IMR-90 (cell line): ENCODE data around the gene PNPLA1. TPM values are rescaled to one million over a fixed set of nuclear protein-coding genes. Genes with fewer than 3 reads are reported as not detected.

ENCODE experiments used
- ATAC-seq: fragments of 200-7000 bp; cut with Tn5 transposase; 2 replicates; pipeline ENCODE4 v1.9.1; 2020; ENCODE audit warnings: low read depth, mild to moderate bottlenecking, moderate library complexity
- BruUV-seq: library from RNA; stranded (reverse); fragments of 400-500 nt; replicated peaks from 2 replicates; lab custom pipeline; 2021; lab: Mats Ljungman, UMichigan
- CTCF ChIA-PET: fragments of 300-600 bp; formaldehyde crosslinking; extraction: SDS; loops from one replicate; lab custom pipeline; 2021; ENCODE audit warnings: antibody characterized with exemption; lab: Yijun Ruan, JAX
- POLR2A ChIA-PET: fragments of 300-600 bp; sonication (Branson Sonifier 250); formaldehyde crosslinking; loops from one replicate; lab custom pipeline; 2022; ENCODE audit warnings: antibody characterized with exemption; ENCODE audit not compliant: unreplicated experiment; lab: Charles Lee
- DNase-seq: peaks from one replicate; pipeline ENCODE4 v3.0.0; 2013
- H2AFZ ChIP-seq: replicated peaks from 2 replicates; pipeline ENCODE3; 2013; ENCODE audit warnings: low read length, mild to moderate bottlenecking; ENCODE audit not compliant: poor library complexity
- H2AK5ac ChIP-seq: 2 replicates; pipeline ENCODE4 v1.6.1; 2013; ENCODE audit warnings: low read depth, low read length, inconsistent platforms
- H2AK9ac ChIP-seq: replicated peaks from 2 replicates; pipeline ENCODE3; 2013; ENCODE audit warnings: mild to moderate bottlenecking, low read depth, low read length, moderate library complexity; ENCODE audit not compliant: poor library complexity
- H2BK120ac ChIP-seq: 2 replicates; pipeline ENCODE4 v1.6.1; 2013; ENCODE audit warnings: low read depth, low read length, inconsistent platforms
- H2BK15ac ChIP-seq: 3 replicates; pipeline ENCODE4 v1.6.1; 2013; ENCODE audit warnings: low read depth, low read length, inconsistent platforms
- H2BK20ac ChIP-seq: 2 replicates; pipeline ENCODE4 v1.6.1; 2013; ENCODE audit warnings: low read depth, mild to moderate bottlenecking, inconsistent platforms, low read length, moderate library complexity
- H2BK5ac ChIP-seq: 2 replicates; pipeline ENCODE4 v1.6.1; 2013; ENCODE audit warnings: mild to moderate bottlenecking, low read depth, low read length, inconsistent platforms; ENCODE audit not compliant: poor library complexity, severe bottlenecking
- H3K14ac ChIP-seq: replicated peaks from 2 replicates; pipeline ENCODE4 v1.6.1; 2013; ENCODE audit warnings: low read depth, low read length, inconsistent platforms
- H3K18ac ChIP-seq: 2 replicates; pipeline ENCODE4 v1.6.1; 2013; ENCODE audit warnings: low read depth, low read length, control low read depth
- H3K23ac ChIP-seq: 2 replicates; pipeline ENCODE4 v1.6.1; 2013; ENCODE audit warnings: low read depth, low read length, inconsistent platforms
- H3K27ac ChIP-seq: 2 replicates; pipeline ENCODE4 v1.5.1; 2013; ENCODE audit warnings: mild to moderate bottlenecking, control low read depth, low read length; ENCODE audit not compliant: insufficient read depth
- H3K27me3 ChIP-seq: 2 replicates; pipeline ENCODE4 v1.6.1; 2013; ENCODE audit warnings: low read length; ENCODE audit not compliant: control insufficient read depth, insufficient read depth
- H3K36me3 ChIP-seq: 2 replicates; pipeline ENCODE4 v1.6.1; 2013; ENCODE audit warnings: low read length, mixed read lengths; ENCODE audit not compliant: control insufficient read depth, insufficient read depth
- H3K4ac ChIP-seq: 2 replicates; pipeline ENCODE4 v1.6.1; 2013; ENCODE audit warnings: low read depth, low read length, inconsistent platforms
- H3K4me1 ChIP-seq: 2 replicates; pipeline ENCODE4 v1.6.1; 2013; ENCODE audit warnings: low read length, mixed read lengths; ENCODE audit not compliant: control insufficient read depth, insufficient read depth
- H3K4me2 ChIP-seq: 2 replicates; pipeline ENCODE4 v1.6.1; 2013; ENCODE audit warnings: low read depth, mild to moderate bottlenecking, control low read depth, low read length, moderate library complexity
- H3K4me3 ChIP-seq: 2 replicates; pipeline ENCODE4 v1.5.1; 2013; ENCODE audit warnings: low read depth, mild to moderate bottlenecking, control low read depth, low read length, moderate library complexity; ENCODE audit not compliant: insufficient read depth
- H3K56ac ChIP-seq: 2 replicates; pipeline ENCODE4 v1.6.1; 2013; ENCODE audit warnings: low read length, inconsistent platforms; ENCODE audit not compliant: insufficient read depth; ENCODE audit errors: extremely low read depth
- H3K79me1 ChIP-seq, 2 experiments: 2 replicates each; pipeline ENCODE4 v1.6.1; 2013; ENCODE audit warnings: low read length in 2 of 2, inconsistent platforms in 1 of 2, low read depth in 1 of 2
- H3K9ac ChIP-seq: 2 replicates; pipeline ENCODE4 v1.6.1; 2013; ENCODE audit warnings: low read depth, low read length, control low read depth
- H3K9me1 ChIP-seq: 2 replicates; pipeline ENCODE4 v1.6.1; 2013; ENCODE audit warnings: low read length, inconsistent platforms; ENCODE audit not compliant: insufficient read depth
- H3K9me3 ChIP-seq: 2 replicates; pipeline ENCODE4 v1.6.1; 2013; ENCODE audit warnings: low read length; ENCODE audit not compliant: control insufficient read depth, insufficient read depth
- H4K20me1 ChIP-seq: 2 replicates; pipeline ENCODE4 v1.6.1; 2013; ENCODE audit warnings: low read length, inconsistent platforms; ENCODE audit not compliant: insufficient read depth
- H4K5ac ChIP-seq: 2 replicates; pipeline ENCODE4 v1.6.1; 2013; ENCODE audit warnings: mild to moderate bottlenecking, low read depth, low read length, control low read depth
- H4K8ac ChIP-seq, 2 experiments: 2 replicates each; pipeline ENCODE4 v1.6.1; 2013; ENCODE audit warnings: low read depth in 2 of 2, low read length in 2 of 2, control low read depth in 1 of 2, inconsistent platforms in 1 of 2
- H4K91ac ChIP-seq: 2 replicates; pipeline ENCODE4 v1.6.1; 2013; ENCODE audit warnings: low read depth, low read length, inconsistent platforms; ENCODE audit not compliant: insufficient read depth
- CEBPB ChIP-seq: IDR thresholded peaks from 2 replicates; pipeline ENCODE4 v1.6.1; 2012; ENCODE audit warnings: low read depth, low read length, improper control_type of control experiment
- FOS ChIP-seq: fragments of 150-350 bp; IDR thresholded peaks from 2 replicates; pipeline ENCODE4 v1.6.1; 2016; ENCODE audit warnings: low read depth, low read length
- MAFK ChIP-seq: IDR thresholded peaks from 2 replicates; pipeline ENCODE4 v1.6.1; 2012; ENCODE audit warnings: low read depth, low read length, improper control_type of control experiment
- RCOR1 ChIP-seq: IDR thresholded peaks from 2 replicates; pipeline ENCODE4 v1.6.1; 2012; ENCODE audit warnings: mild to moderate bottlenecking, low read length, improper control_type of control experiment; ENCODE audit not compliant: insufficient replicate concordance
- RFX5 ChIP-seq: IDR thresholded peaks from 2 replicates; pipeline ENCODE4 v1.8.0; 2012; ENCODE audit warnings: low read depth, mild to moderate bottlenecking, low read length, moderate library complexity
- SMC3 ChIP-seq: fragments of 150-350 bp; IDR thresholded peaks from 2 replicates; pipeline ENCODE4 v1.6.1; 2016; ENCODE audit warnings: low read depth, mild to moderate bottlenecking, antibody characterized with exemption, low read length, moderate library complexity
- USF2 ChIP-seq: fragments of 150-350 bp; IDR thresholded peaks from 2 replicates; pipeline ENCODE4 v1.6.1; 2017; ENCODE audit warnings: mild to moderate bottlenecking, antibody characterized with exemption, low read length, low read depth
- WGBS, 2 experiments: methylation state at CpG; one replicate each; pipeline versions ENCODE4 v1.1.5 to v1.1.7; 2013; ENCODE audit warnings: missing lambda C conversion rate in 2 of 2; ENCODE audit not compliant: insufficient read length in 1 of 2; ENCODE audit errors: extremely low coverage in 2 of 2; 5-methylcytosine and 5-hydroxymethylcytosine counted together
- dilution Hi-C: fragments of 300-500 bp; cut with HindIII; formaldehyde crosslinking; loops from one replicate; pipeline ENCODE4 v1.14.3; 2018; ENCODE audit warnings: low sequenced_read_pairs; ENCODE audit not compliant: unreplicated experiment
- in situ Hi-C: fragments of 300-500 bp; cut with MboI; formaldehyde crosslinking; loops from 3 replicates; pipeline ENCODE4 v1.14.3; 2019; ENCODE audit warnings: low sequenced_read_pairs, inconsistent platforms, mixed read lengths
- intact Hi-C: fragments of 100-400 bp; cut with micrococcal nuclease; formaldehyde crosslinking; loops from 2 replicates; pipeline ENCODE4 v1.10.0; 2022
- polyA plus RNA-seq, 3 experiments: library from polyadenylated mRNA; depleted of rRNA; stranded (reverse); fragments of >200 nt; gene quantifications; 2 replicates each; pipeline ENCODE4 v1.2.3, GENCODE V29; 2012; ENCODE audit warnings: low replicate concordance in 1 of 3
- total RNA-seq: library from RNA; depleted of rRNA; stranded (reverse); fragments of >200 nt; gene quantifications from 2 replicates; pipeline ENCODE4 v1.2.3, GENCODE V29; 2012

Gene PNPLA1
- total and polyA plus RNA-seq, 2 of the 4 experiments (the other 2 are of a cell fraction) = not detected

GRCh38 chr6:36355819-36356218, 86.0 kb downstream of the PNPLA1 start:
- H3K4ac ChIP-seq = no peak overlapping the region
- intact Hi-C loops (no loop called here), dilution Hi-C loops (no loop called here), in situ Hi-C loops (loop anchor here (5.0 kb wide), 1 partner anchor 229 kb away; no protein-coding TSS in a partner anchor)
- no peak overlapping the region for H3K56ac ChIP-seq
- CTCF ChIA-PET = interaction anchor here (1.1 kb wide), 1 partner anchor 15 kb away, joined by 3 read pairs; no protein-coding TSS in a partner anchor
- no peak overlapping the region for H2AK9ac ChIP-seq
- DNase-seq (no peak), ATAC-seq (no peak)
- H3K36me3 ChIP-seq = no peaks in the 10 kb centered on the region
- H3K4me2 ChIP-seq = no peak overlapping the region
- no CpG with 5 or more reads among the region's 4 CpGs for WGBS, 2 experiments
- POLR2A ChIA-PET = no interaction called here
- H3K9ac ChIP-seq = no peak overlapping the region
- H3K79me1 ChIP-seq = no peaks in the 10 kb centered on the region
- no peak overlapping the region for H2BK20ac ChIP-seq
- no peak overlapping the region for H3K14ac ChIP-seq
- H3K9me1 ChIP-seq = no peaks in the 10 kb centered on the region
- H4K91ac ChIP-seq = no peak overlapping the region
- H3K4me3 ChIP-seq = no peak overlapping the region
- H4K8ac ChIP-seq = no peak overlapping the region
- H4K20me1 ChIP-seq = no peaks in the 10 kb centered on the region; the same call in 1 of the 2 replicates
- no peak overlapping the region for H2BK15ac ChIP-seq
- no peak for TF ChIP-seq SMC3
- no peak for TF ChIP-seq FOS
- no peak for TF ChIP-seq RCOR1
- no peak for TF ChIP-seq USF2
- TF ChIP-seq MAFK = no peak
- no peak for TF ChIP-seq RFX5
- TF ChIP-seq CEBPB = no peak
- H2BK120ac ChIP-seq = no peak overlapping the region
- H2AK5ac ChIP-seq = no peak overlapping the region
- no peak overlapping the region for H2AFZ ChIP-seq
- BruUV-seq = no TSS peak
- no peaks in the 10 kb centered on the region for H3K9me3 ChIP-seq
- H3K27ac ChIP-seq = no peak overlapping the region
- H3K18ac ChIP-seq = no peak overlapping the region
- peaks cover 11% of the 10 kb centered on the region for H3K4me1 ChIP-seq
- no peak overlapping the region for H2BK5ac ChIP-seq
- H4K5ac ChIP-seq = no peak overlapping the region
- H3K27me3 ChIP-seq = peaks cover 8% of the 10 kb centered on the region
- no peak overlapping the region for H3K23ac ChIP-seq
